Liver (tissue), 9 donors: ENCODE measurements around the gene TAS1R1. TPM values are rescaled to one million over a fixed set of nuclear protein-coding genes. Genes with fewer than 3 reads are reported as not detected.

Source experiments
- DNase-seq: peaks from one replicate; pipeline ENCODE4 v3.0.0-alpha.2; 2017; ENCODE audit warnings: low spot score
- H3K27ac ChIP-seq, 2 donors: one replicate each; pipeline ENCODE4 v1.7.0; 2013; ENCODE audit warnings: inconsistent platforms in 2 of 2, low read length in 2 of 2, control low read depth in 1 of 2, low read depth in 1 of 2, mild to moderate bottlenecking in 1 of 2
- H3K27me3 ChIP-seq, 4 donors: one replicate each; pipeline versions ENCODE4 v1.6.1 to v1.7.0; 2013; ENCODE audit warnings: low read length in 3 of 4, inconsistent platforms in 1 of 4, mild to moderate bottlenecking in 1 of 4, moderate library complexity in 1 of 4; ENCODE audit not compliant: control insufficient read depth in 4 of 4, insufficient read depth in 4 of 4
- H3K36me3 ChIP-seq, 4 donors: one replicate each; pipeline versions ENCODE4 v1.6.1 to v1.7.0; 2013; ENCODE audit warnings: low read length in 3 of 4, mild to moderate bottlenecking in 3 of 4, low read depth in 1 of 4, moderate library complexity in 1 of 4; ENCODE audit not compliant: control insufficient read depth in 4 of 4, insufficient read depth in 3 of 4
- H3K4me1 ChIP-seq, 4 donors: one replicate each; pipeline versions ENCODE4 v1.6.1 to v1.7.0; 2013; ENCODE audit warnings: low read length in 3 of 4, mild to moderate bottlenecking in 3 of 4, moderate library complexity in 1 of 4; ENCODE audit not compliant: control insufficient read depth in 4 of 4, insufficient read depth in 4 of 4
- H3K4me3 ChIP-seq, 3 donors: one replicate each; pipeline versions ENCODE4 v1.6.1 to v1.7.0; 2013; ENCODE audit warnings: low read length in 3 of 3, control low read depth in 1 of 3, low read depth in 1 of 3, mild to moderate bottlenecking in 1 of 3
- H3K9ac ChIP-seq, 2 donors: one replicate each; pipeline ENCODE4 v1.7.0; 2013; ENCODE audit warnings: low read length in 2 of 2, mild to moderate bottlenecking in 2 of 2, moderate library complexity in 2 of 2, control low read depth in 1 of 2, low read depth in 1 of 2
- H3K9me3 ChIP-seq, 4 donors: one replicate each; pipeline versions ENCODE4 v1.6.1 to v1.7.0; 2013; ENCODE audit warnings: low read length in 3 of 4; ENCODE audit not compliant: control insufficient read depth in 4 of 4
- ATF3 ChIP-seq: IDR thresholded peaks from 2 replicates; pipeline ENCODE4 v1.6.1; 2016; ENCODE audit warnings: antibody characterized with exemption
- CTCF ChIP-seq: fragments of 150-350 bp; IDR thresholded peaks from 2 replicates; pipeline ENCODE4 v1.5.1; 2017; ENCODE audit warnings: improper control_type of control experiment, low read depth, low read length; ENCODE audit not compliant: missing input control
- EGR1 ChIP-seq, 2 donors: IDR thresholded peaks; 2 replicates each; pipeline ENCODE4 v1.6.1; 2016 to 2018; ENCODE audit warnings: antibody characterized with exemption in 2 of 2, low read depth in 2 of 2
- FOXA1 ChIP-seq: IDR thresholded peaks from 2 replicates; pipeline ENCODE4 v1.6.1; 2016; ENCODE audit warnings: antibody characterized with exemption
- FOXA2 ChIP-seq: IDR thresholded peaks from 2 replicates; pipeline ENCODE4 v1.6.1; 2016; ENCODE audit warnings: antibody characterized with exemption
- GABPA ChIP-seq, 2 donors: IDR thresholded peaks in 1 of 2; conservative IDR thresholded peaks in 1 of 2; 2 replicates each; pipeline ENCODE4 v1.6.1; 2016; ENCODE audit warnings: antibody characterized with exemption in 2 of 2, mild to moderate bottlenecking in 1 of 2, moderate library complexity in 1 of 2
- HNF4A ChIP-seq, 2 donors: conservative IDR thresholded peaks; 2 replicates each; pipeline ENCODE4 v1.6.1; 2016; ENCODE audit warnings: antibody characterized with exemption in 2 of 2, mild to moderate bottlenecking in 2 of 2
- JUND ChIP-seq, 2 donors: IDR thresholded peaks; 2 replicates each; pipeline ENCODE4 v1.6.1; 2016; ENCODE audit warnings: antibody characterized with exemption in 2 of 2
- MAX ChIP-seq: IDR thresholded peaks from 2 replicates; pipeline ENCODE4 v1.6.1; 2016; ENCODE audit warnings: antibody characterized with exemption
- NR2F2 ChIP-seq: IDR thresholded peaks from 2 replicates; pipeline ENCODE4 v1.6.1; 2016; ENCODE audit warnings: antibody characterized with exemption
- RXRA ChIP-seq, 2 donors: IDR thresholded peaks; 2 replicates each; pipeline ENCODE4 v1.6.1; 2017 to 2018; ENCODE audit warnings: antibody characterized with exemption in 2 of 2, mild to moderate bottlenecking in 1 of 2
- SP1 ChIP-seq: IDR thresholded peaks from 2 replicates; pipeline ENCODE4 v1.6.1; 2018; ENCODE audit warnings: antibody characterized with exemption, mild to moderate bottlenecking
- ZBTB33 ChIP-seq: IDR thresholded peaks from 2 replicates; pipeline ENCODE4 v1.6.1; 2016; ENCODE audit warnings: antibody characterized with exemption
- WGBS: extraction: QIAGEN DNeasy Blood & Tissue Kit; methylation state at CpG from one replicate; pipeline ENCODE4 v1.1.7; 2013; 5-methylcytosine and 5-hydroxymethylcytosine counted together
- polyA plus RNA-seq, 2 donors: library from polyadenylated mRNA; stranded (reverse) in 1 of 2; unstranded in 1 of 2; fragments of 200-250 nt in 1 of 2; fragments of >200 nt in 1 of 2; fragmentation: Nextera tagmentation in 1 of 2; extraction: Ambion mirVana in 1 of 2; gene quantifications; one replicate each; pipeline versions ENCODE4 v1.2.1 to v1.2.3, GENCODE V29; 2013 to 2015
- total RNA-seq, 2 donors: library from RNA; depleted of rRNA; stranded (reverse); fragments of >200 nt; gene quantifications; one replicate each; pipeline ENCODE4 v1.2.3, GENCODE V29; 2014
- donor health status: healthy.
- donor health status: healthy.
- donor health status: healthy.
- donor health status: healthy.
- donor health status: healthy.

TAS1R1 gene
- total and polyA plus RNA-seq, 4 donors, result not detected

- Histone ChIP-seq H3K4me3 (no peak overlapping the region), H3K27ac (no peak overlapping the region), H3K36me3 (peaks cover 25 to 52% (median 37%) of the 10 kb centered on the region in 4 donors), H3K27me3 (no peaks in the 10 kb centered on the region), H3K9ac (no peak overlapping the region), H3K4me1 (peaks cover 3 to 40% (median 27%) of the 10 kb centered on the region in 4 donors), H3K9me3 (no peaks in the 10 kb centered on the region)
- DNase-seq, result no peak
- 64% methylated on average over 7 of the region's 7 CpGs for WGBS
- TF ChIP-seq NR2F2, result no peak
- TF ChIP-seq ZBTB33, result no peak
- TF ChIP-seq FOXA2, result no peak
- no peak for TF ChIP-seq ATF3
- TF ChIP-seq RXRA (IDR thresholded peaks at IDR 0.05), result no peak
- no peak for TF ChIP-seq MAX
- TF ChIP-seq EGR1 (IDR thresholded peaks at IDR 0.05; ENCODE audit: low read depth in 2 of 2), result no peak
Observed at GRCh38 chr1:6596351-6596750, 41.2 kb downstream of the TAS1R1 start.

GRCh38 chr1:6596886-6597776 is 42.0 kb downstream of the TAS1R1 start:
- Histone ChIP-seq H3K4me3 (no peak overlapping the region), H3K9ac (no peak overlapping the region), H3K9me3 (no peaks in the 10 kb centered on the region), H3K27ac (no peak overlapping the region), H3K4me1 (peaks cover 3 to 42% (median 28%) of the 10 kb centered on the region in 4 donors), H3K36me3 (peaks cover 22 to 45% (median 34%) of the 10 kb centered on the region in 4 donors), H3K27me3 (no peaks in the 10 kb centered on the region)
- DNase-seq, result no peak
- WGBS, result 85% methylated on average over 15 of the region's 15 CpGs
- TF ChIP-seq JUND (IDR thresholded peaks at IDR 0.05) (no peak), HNF4A (conservative IDR thresholded peaks at IDR 0.05) (no peak), SP1 (no peak), FOXA1 (no peak), GABPA (IDR thresholded peaks at IDR 0.05 in 1 of 2, conservative IDR thresholded peaks at IDR 0.05 in 1 of 2) (no peak), ZBTB33 (no peak), CTCF (no peak), MAX (no peak)
